Lung microvascular endothelial cell (primary cell): ENCODE results near the gene FOXP1. TPM values are rescaled to one million over a fixed set of nuclear protein-coding genes. Genes with fewer than 3 reads are reported as not detected.
A peak's percentile ranks its signal among the peaks of the same experiment; 100 is the strongest.
"Not testable (repeated sequence)": the region's sequence is repeated elsewhere in the genome, so short reads cannot be mapped to it uniquely, and the experiment has no call there.

ENCODE experiments used
- DNase-seq, 2 donors: peaks; one replicate each; pipeline versions ENCODE4 v3.0.0 to v3.0.0-alpha.2; 2010; ENCODE audit warnings: low read depth in 2 of 2
- total RNA-seq: library from RNA; depleted of rRNA; stranded (reverse); fragments of >200 nt; gene quantifications from 2 replicates; pipeline ENCODE4 v1.2.1, GENCODE V29; 2014

The FOXP1 gene
- total RNA-seq, 1 donor from 2014 or later = 75.2 TPM

DNA sequence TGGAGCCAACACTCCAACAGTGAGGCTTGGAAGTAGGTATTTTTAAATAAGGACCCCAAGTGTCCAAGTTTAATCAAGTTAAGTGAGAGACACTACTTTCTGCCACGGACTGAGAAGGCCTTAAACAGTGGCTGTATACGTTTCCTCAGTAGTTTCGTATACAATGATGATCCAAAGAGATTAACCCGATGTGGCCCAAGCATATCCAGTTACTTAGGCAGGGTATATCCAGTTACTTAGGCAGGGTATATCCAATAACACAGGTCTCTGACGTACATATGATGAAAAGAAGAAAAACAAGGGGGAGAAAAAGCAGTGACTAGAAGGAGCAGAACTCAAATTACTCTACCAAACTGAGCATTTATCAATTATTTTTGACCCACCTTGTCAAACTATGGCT lies 591.4 kb downstream of the FOXP1 start:
- DNase-seq = no peak

GRCh38 chr3:70990723-70991122 lies 592.8 kb downstream of the FOXP1 start:
- no peak for DNase-seq

DNA sequence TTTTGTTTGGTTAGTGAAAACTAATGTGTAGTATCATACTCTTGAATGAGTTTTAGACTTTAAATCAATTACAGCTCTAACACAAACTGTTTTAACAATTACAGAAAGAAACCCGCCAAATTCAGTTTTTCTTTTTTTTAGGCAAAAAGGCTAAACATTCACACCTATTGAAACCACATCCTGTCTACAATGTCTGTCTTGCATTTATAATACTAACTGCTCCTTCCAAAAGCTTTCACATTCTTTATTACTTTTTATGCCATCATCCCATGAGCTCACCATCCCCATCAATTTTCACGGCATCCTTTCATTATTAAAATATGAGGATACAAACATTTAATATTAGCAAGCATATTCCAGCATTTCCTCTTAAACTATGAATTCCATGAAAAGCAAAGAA lies 593.3 kb downstream of the FOXP1 start:
- DNase-seq = no peak

GRCh38 chr3:70989174-70989573 lies 594.4 kb downstream of the FOXP1 start:
- peak in 1 of 2 donors; percentile 45 for DNase-seq

DNA sequence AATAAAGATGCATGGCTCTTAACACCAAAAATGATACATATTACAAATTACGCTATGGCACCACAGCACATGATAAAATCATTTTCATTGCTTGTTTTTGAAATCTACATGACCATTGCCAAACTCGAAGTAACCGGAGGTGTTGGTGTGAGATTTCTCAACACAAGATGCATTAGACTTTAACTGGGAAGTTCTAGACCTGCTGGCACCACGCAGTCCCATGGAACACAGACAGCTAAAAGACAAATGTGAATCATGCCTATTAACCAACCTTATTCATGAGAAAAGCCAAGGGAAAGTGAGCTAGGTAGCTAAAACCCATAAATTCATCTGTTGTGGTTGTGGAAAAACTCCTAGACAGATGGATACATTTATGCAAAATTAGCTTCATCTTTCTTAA lies 595.4 kb downstream of the FOXP1 start:
- no peak for DNase-seq

- no peak for DNase-seq
Measured at GRCh38 chr3:70985572-70985971, 598.0 kb downstream of the FOXP1 start.

DNA sequence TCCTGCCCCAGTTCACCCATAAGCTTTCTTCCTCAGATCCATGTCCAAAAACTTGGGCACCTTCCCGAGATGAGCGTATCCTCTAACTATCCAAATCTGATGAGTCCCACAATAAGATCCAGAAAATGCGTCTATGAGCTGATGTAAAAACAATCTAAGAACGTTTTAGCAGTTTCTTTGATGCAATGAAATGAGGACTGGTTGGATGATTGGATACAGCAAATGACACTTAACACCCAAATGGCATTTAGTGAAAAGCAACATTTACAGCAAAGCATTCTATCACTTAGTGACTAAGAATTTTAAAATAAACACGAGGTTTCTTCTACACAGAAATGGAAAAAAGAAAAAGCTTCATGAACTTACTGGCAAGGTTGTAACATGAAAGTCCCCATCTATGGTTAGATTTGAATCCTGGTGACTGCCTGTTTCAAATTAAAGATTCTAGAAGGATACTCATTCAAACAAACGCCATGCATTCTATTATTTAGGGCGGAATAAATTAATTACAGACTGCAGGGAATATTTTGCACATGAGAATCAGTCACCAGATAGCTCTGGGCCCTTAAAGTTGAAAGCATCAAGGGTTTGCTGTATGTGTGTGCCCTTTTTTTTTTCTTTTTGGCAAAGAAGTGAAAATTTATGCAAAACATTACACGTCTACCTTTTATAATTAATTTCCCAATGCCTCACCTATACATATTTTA lies 598.6 kb downstream of the FOXP1 start:
- DNase-seq = no peak

DNA sequence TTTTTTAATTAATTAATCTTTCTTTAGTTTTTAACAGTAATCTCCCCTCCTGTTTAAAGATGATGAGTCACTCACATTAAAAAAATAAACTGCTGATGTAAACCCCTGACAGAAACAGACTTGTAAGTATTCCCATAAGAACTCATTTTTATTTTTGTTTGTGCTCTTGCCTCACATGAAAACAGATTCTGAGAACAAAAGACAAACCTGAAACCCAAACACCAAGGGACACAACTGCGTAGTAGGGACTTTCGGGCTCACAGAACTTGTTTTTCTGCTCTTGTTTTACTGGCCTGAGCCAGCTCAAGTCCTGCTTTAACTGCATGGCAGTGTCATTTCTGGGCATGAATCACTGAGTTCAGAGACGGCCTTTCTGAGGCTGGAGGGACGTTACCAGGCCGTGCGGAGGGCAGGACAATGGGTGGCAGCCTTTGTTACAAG lies 600.8 kb downstream of the FOXP1 start:
- peak; percentile 81 to 91 for DNase-seq

DNA sequence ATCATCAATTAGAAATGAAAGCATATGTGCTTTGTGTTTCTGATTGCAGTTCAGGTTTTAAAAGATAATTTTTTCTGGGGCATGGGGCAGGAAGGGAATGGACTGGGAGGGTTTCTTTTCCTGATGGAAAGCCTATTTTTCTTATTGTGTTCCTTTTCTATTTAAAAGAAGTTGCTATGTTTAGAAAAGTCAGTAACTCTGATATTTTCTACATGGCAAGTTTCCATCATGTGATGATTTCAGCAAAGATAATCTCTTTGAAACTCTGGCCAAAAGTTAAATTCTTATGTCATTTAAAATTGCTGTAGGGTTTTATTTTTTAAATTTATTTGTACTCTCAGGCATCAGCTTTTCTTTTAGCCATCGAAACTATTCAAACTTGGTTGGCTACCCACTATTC lies 601.2 kb downstream of the FOXP1 start:
- peak; percentile 51 to 54 for DNase-seq

DNA sequence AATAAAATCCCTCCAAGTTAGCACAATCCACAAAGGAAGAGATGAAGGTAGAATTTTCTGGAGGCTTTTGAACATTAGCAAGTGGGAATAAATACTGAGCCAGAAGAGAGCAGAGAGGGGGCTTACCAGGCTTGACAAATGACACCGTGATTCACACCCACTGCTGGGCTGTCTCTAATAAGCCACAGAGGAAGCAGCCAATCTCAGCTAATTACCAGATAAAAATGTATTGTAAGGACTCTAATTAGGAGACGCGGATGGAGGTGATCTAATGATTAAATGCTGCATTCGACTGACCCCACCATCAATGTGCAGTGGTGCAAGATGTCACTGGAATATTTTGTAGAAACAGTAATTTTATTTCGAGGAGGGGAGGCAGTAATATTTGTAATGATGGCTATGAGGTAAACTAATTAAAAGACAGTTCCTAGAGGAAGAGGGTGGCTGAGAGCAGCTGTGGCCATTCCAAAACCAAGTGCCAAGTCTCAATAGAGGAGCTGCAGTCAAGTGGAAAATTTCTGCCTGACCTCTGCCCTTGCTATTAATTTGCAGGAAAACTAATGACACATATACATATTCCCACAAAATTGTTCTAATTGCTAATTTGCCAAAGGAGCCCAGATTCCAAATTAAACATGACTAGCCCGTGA lies 602.2 kb downstream of the FOXP1 start:
- peak; percentile 45 to 65 for DNase-seq

DNA sequence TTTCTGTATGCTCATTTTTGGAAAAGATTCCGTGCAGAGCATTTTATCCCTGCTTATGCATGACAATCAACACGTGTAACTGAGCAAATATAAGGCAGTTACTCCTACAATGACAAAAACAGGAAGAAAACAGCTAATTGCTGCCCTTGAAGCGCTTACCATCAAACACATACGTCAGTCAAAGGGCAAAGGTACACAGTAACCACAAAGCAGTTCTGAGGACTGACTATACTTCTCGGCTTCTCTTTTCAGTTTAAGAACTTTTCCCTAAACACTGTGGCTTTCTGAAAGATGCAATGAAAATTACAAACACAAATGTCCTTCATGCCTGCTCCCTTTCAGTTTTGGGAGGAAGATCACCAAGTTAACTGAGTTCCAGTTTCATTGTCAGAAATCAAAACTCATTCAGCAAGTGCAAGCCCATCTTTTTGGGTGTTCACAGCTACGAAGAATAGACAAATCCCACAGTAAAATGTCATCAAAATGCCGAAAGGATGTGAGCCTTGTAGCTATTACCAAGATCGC lies 602.8 kb downstream of the FOXP1 start:
- peak in 1 of 2 donors; percentile 55 for DNase-seq

- DNase-seq = peak in 1 of 2 donors; percentile 43
Measured at GRCh38 chr3:70979983-70980645, 603.4 kb downstream of the FOXP1 start.

GRCh38 chr3:70977712-70978111 lies 605.8 kb downstream of the FOXP1 start:
- DNase-seq = no peak

GRCh38 chr3:70975981-70976380 lies 607.5 kb downstream of the FOXP1 start:
- not testable (repeated sequence) for DNase-seq

DNA sequence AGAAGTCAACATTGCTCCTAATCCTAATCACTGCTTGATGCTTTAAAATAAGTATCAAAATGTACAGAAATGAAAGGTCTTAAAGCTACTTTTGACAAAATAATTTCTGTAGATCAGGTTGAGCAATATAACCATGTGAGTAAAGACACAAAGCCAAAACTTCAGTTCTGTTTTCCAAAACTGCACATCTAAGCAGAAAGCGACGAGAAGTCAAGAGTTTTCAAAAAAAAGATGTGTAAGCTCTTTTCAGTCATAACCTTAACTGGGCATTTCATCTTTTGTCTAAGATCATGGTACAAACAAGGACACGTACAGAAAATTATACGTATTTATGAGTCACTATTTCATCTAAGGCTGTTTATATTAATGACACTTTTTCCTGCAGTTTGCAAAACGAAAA lies 608.8 kb downstream of the FOXP1 start:
- no peak for DNase-seq

DNA sequence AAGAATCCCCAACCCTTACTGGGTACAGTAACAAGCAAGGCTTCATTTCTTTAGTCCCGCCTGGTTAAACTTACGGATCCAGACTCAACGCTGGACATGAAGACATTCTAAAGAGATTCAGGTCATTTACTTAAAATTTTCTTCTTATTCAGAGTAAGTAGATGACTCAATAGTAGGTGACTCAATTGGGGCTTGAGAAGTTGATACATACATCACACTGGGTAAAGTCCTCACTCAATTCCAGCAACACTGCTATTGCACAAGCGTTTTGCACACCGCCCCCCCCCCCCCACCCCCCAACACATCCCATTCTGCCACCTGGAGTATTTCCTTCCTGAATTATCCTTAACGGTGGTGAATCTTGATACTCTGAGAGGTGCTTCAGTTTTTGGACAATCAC lies 610.0 kb downstream of the FOXP1 start:
- peak in 1 of 2 donors; percentile 36 for DNase-seq

GRCh38 chr3:70972855-70973254 lies 610.7 kb downstream of the FOXP1 start:
- DNase-seq = no peak

- no peak for DNase-seq
Measured at GRCh38 chr3:70970952-70971351, 612.6 kb downstream of the FOXP1 start.

- no peak for DNase-seq
Measured at GRCh38 chr3:70970171-70970570, 613.4 kb downstream of the FOXP1 start.

DNA sequence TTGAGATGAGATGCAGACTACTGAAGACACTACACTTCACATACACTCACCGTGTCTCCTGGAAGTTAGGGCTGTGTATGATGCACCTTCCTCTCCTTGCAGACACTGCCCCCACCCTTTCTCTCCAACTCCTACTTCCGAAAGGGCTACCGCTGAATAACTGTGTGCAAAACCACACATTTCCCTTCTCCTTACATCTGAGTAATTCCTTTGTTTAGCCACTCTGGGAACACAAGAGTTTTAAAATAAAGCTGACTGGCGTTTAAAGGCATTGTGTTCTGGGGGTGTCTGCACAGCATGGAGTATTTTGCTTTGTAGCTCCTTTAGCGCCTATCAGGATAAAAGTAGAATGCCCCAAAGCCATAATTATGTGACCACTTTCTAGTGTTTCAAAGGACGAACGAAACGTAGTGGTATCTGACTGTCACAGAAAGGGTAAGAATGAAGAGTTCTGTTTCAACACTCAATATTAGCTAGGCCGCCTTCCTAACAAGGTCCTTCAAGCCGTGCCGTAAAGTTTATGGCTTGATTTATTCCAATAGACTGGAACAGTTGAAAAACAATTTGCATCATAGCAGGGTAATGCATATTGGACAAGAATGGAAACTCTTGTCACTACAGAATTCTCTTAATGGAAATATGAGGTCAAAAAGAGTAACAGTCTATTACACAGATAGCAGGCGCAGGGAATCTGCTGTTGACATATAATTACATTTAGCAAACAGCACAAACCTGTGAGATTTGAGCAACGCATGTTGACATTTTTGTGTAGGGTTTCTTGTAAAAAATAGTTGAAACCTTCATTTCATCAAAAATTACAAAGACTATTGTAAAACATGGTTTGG lies 619.9 kb downstream of the FOXP1 start:
- peak in 1 of 2 donors; percentile 85 for DNase-seq

DNA sequence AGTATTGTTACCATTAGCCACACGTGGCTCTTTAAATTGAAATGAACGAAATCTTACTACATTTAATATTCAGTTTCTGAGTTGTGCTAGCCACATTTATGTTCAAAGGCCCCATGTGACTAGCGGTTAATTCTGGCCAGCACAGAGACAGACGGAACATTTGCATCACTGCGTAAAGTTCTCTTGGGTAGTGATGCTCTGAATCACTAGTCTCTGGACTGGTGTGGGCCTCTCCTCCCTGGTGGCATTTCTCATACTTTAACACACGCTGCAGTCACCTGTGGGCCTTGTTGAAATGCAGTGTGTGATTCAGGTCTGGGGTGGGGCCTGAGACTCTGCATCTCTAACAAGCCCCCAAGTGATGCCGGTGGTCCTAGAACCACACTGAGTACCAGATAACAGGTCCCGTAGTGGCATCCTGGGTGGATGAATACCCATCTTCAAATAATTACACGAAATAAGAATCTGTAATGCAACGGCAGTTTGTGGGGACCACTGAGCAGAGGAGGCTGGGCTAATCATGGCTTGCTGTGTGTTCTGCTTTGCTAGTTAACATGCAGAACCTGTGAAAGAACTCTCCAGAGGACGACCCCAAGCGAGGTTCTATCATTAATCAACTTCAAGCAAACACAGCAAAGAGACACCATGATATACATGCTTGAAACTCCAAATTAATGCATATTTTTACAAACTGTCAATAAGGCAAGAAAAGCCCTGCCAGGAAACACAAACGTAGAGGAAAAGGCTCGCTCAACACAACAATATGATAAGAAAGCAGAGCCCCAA lies 623.8 kb downstream of the FOXP1 start:
- no peak for DNase-seq
